Measurements from ENCODE around the gene HPSE2.
"Not testable (repeated sequence)": the region's sequence is repeated elsewhere in the genome, so short reads cannot be mapped to it uniquely, and the experiment has no call there.

Gene HPSE2

GRCh38 chr10:98920807-98921206 is 314.8 kb downstream of the HPSE2 start:
- no peak for DNase-seq (ENCODE audit: low spot score)

GRCh38 chr10:98920360-98920759 is 315.3 kb downstream of the HPSE2 start:
- no peak for DNase-seq (ENCODE audit: low spot score)

- DNase-seq (ENCODE audit: low spot score): no peak
Observed at GRCh38 chr10:98919899-98920298, 315.8 kb downstream of the HPSE2 start.

- no peak for DNase-seq (ENCODE audit: low spot score)
Observed at GRCh38 chr10:98917828-98918227, 317.8 kb downstream of the HPSE2 start.

- no peak for DNase-seq (ENCODE audit: low spot score)
Observed at GRCh38 chr10:98916526-98917125, 319.0 kb downstream of the HPSE2 start.

- no peak for DNase-seq (ENCODE audit: low spot score)
Observed at GRCh38 chr10:98915911-98916310, 319.7 kb downstream of the HPSE2 start.

GRCh38 chr10:98910546-98910945 is 325.1 kb downstream of the HPSE2 start:
- DNase-seq (ENCODE audit: low spot score): no peak

GRCh38 chr10:98910048-98910447 is 325.6 kb downstream of the HPSE2 start:
- peak; percentile 75 for DNase-seq (ENCODE audit: low spot score)

- no peak for DNase-seq (ENCODE audit: low spot score)
Observed at GRCh38 chr10:98908868-98909267, 326.8 kb downstream of the HPSE2 start.

- not testable (repeated sequence) for DNase-seq (ENCODE audit: low spot score)
Observed at GRCh38 chr10:98908247-98908646, 327.4 kb downstream of the HPSE2 start.

- peak; percentile 63 for DNase-seq (ENCODE audit: low spot score)
Observed at GRCh38 chr10:98901441-98902110, 334.1 kb downstream of the HPSE2 start.

GRCh38 chr10:98899018-98899417 is 336.6 kb downstream of the HPSE2 start:
- DNase-seq (ENCODE audit: low spot score): no peak

- DNase-seq (ENCODE audit: low spot score): no peak
Observed at GRCh38 chr10:98892523-98892922, 343.1 kb downstream of the HPSE2 start.

GRCh38 chr10:98886686-98887085 is 349.0 kb downstream of the HPSE2 start:
- no peak for DNase-seq (ENCODE audit: low spot score)

- DNase-seq (ENCODE audit: low spot score): no peak
Observed at GRCh38 chr10:98885378-98885777, 350.3 kb downstream of the HPSE2 start.

- no peak for DNase-seq (ENCODE audit: low spot score)
Observed at GRCh38 chr10:98881789-98882188, 353.9 kb downstream of the HPSE2 start.

- DNase-seq (ENCODE audit: low spot score): no peak
Observed at GRCh38 chr10:98880971-98881370, 354.7 kb downstream of the HPSE2 start.

GRCh38 chr10:98878921-98879320 is 356.7 kb downstream of the HPSE2 start:
- no peak for DNase-seq (ENCODE audit: low spot score)

GRCh38 chr10:98878418-98878817 is 357.2 kb downstream of the HPSE2 start:
- DNase-seq (ENCODE audit: low spot score): no peak

GRCh38 chr10:98861962-98862361 is 373.7 kb downstream of the HPSE2 start:
- no peak for DNase-seq (ENCODE audit: low spot score)

- no peak for DNase-seq (ENCODE audit: low spot score)
Observed at GRCh38 chr10:98858525-98858924, 377.1 kb downstream of the HPSE2 start.

- DNase-seq (ENCODE audit: low spot score): no peak
Observed at GRCh38 chr10:98855403-98856189, 380.1 kb downstream of the HPSE2 start.

GRCh38 chr10:98852686-98853085 is 383.0 kb downstream of the HPSE2 start:
- DNase-seq (ENCODE audit: low spot score): no peak
